Sigmoid colon (tissue), 7 donors: ENCODE data around the gene IER2. TPM values are rescaled to one million over a fixed set of nuclear protein-coding genes. Genes with fewer than 3 reads are reported as not detected.
"Not testable (repeated sequence)": the region's sequence is repeated elsewhere in the genome, so short reads cannot be mapped to it uniquely, and the experiment has no call there.

Experiments
- DNase-seq: peaks from one replicate; pipeline ENCODE4 v3.0.0-alpha.2; 2019
- H3K27ac ChIP-seq, 4 donors: fragments of 200-600 bp; sonication (generic); one replicate each; pipeline ENCODE4 v1.5.1; 2016 to 2019; ENCODE audit warnings: mild to moderate bottlenecking in 1 of 4
- H3K27me3 ChIP-seq, 3 donors: fragments of 200-600 bp; sonication (generic); one replicate each; pipeline ENCODE4 v1.5.1; 2019; ENCODE audit warnings: mild to moderate bottlenecking in 1 of 3
- H3K36me3 ChIP-seq, 4 donors: fragments of 200-600 bp; sonication (generic); one replicate each; pipeline ENCODE4 v1.5.1; 2016 to 2019
- H3K4me1 ChIP-seq, 4 donors: fragments of 200-600 bp; sonication (generic); one replicate each; pipeline ENCODE4 v1.5.1; 2017 to 2019
- H3K4me3 ChIP-seq, 4 donors: fragments of 200-600 bp; sonication (generic); one replicate each; pipeline ENCODE4 v1.5.1; 2017 to 2019; ENCODE audit warnings: mild to moderate bottlenecking in 2 of 4, moderate library complexity in 1 of 4
- H3K9me3 ChIP-seq, 4 donors: fragments of 200-600 bp in 3 of 4; sonication (generic) in 3 of 4; one replicate each; pipeline versions ENCODE4 v1.5.1 to v1.6.1; 2013 to 2019
- EP300 ChIP-seq, 4 donors: sonication (generic); formaldehyde crosslinking; IDR thresholded peaks; one replicate each; pipeline ENCODE4 v1.6.1; 2017; ENCODE audit warnings: antibody characterized with exemption in 4 of 4
- POLR2A ChIP-seq, 2 donors: fragments of 450-650 bp; IDR thresholded peaks; one replicate each; pipeline ENCODE4 v1.6.1; 2016; ENCODE audit warnings: antibody characterized with exemption in 2 of 2, mild to moderate bottlenecking in 2 of 2, moderate library complexity in 2 of 2
- POLR2AphosphoS5 ChIP-seq, 4 donors: sonication (generic); formaldehyde crosslinking; IDR thresholded peaks; one replicate each; pipeline ENCODE4 v1.6.1; 2017; ENCODE audit warnings: antibody characterized with exemption in 4 of 4
- WGBS, 2 donors: extraction: QIAGEN DNeasy Blood & Tissue Kit; methylation state at CpG; one replicate each; pipeline ENCODE4 v1.1.7; 2013; 5-methylcytosine and 5-hydroxymethylcytosine counted together
- intact Hi-C: fragments of 100-400 bp; cut with DNase I; formaldehyde crosslinking; loops from one replicate; pipeline ENCODE4 v1.15.1; 2023
- polyA plus RNA-seq, 3 donors: library from polyadenylated mRNA; stranded (reverse); fragments of 200-250 nt; gene quantifications; one replicate each; pipeline ENCODE4 v1.2.3, GENCODE V29; 2013
- total RNA-seq, 4 donors: library from RNA; depleted of rRNA; stranded (reverse); fragments of >200 nt; gene quantifications; one replicate each; pipeline ENCODE4 v1.1.0, GENCODE V29; 2016
- TF ChIP-seq, protein P1 (sequence below), 4 experiments: fragments of 450-650 bp in 3 of 4; fragments of 200-600 bp in 1 of 4; IDR thresholded peaks; one replicate each; pipeline ENCODE4 v1.5.1; 2016 to 2019; ENCODE audit warnings: antibody characterized with exemption in 4 of 4, mild to moderate bottlenecking in 3 of 4, moderate library complexity in 2 of 4
- donor health status: healthy with polysubstance abuse.
- donor health status: Bipolar disorder and iron deficiency.
- donor health status: healthy.

Gene IER2
- total and polyA plus RNA-seq, 7 donors, result 30.3 to 215 (median 138) TPM

DNA sequence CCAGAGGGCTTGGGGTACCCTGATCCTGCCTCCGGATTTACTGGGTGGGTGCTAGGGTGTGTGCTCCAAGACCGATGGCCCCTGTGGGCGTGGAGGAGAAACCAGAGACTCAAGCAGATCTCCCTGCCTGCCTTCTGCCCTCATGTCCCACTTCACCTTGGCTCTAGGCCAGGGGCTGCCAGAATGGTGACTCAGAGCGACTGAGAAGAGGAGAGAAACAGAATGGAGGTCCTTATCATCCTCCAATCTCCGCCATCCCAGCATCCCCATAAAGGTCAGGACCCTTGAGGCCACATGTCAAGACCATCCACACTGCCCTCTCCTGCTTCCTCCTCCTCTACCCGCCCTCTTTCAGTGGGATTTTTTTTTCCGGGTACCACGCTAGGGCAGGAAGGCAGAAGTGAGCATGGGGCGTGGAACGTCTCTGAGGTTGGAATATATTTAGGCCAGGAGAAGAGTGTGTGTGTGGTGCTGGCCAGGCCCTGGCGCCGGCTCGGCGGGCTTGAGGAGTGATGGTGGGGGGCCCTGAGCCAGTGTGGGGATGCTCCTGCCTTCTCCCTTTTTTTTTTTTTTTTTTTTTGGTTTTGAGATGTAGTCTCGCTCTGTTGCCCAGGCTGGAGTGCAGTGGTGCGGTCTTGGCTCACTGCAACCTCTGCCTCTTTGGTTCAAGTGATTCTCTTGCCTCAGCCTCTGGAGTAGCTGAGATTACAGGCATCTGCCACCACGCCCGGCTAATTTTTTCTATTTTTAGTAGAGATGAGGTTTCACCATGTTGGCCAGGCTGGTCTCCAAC lies 22.3 kb downstream of the IER2 start:
- Histone ChIP-seq H3K4me1 (peaks cover 0 to 23% (median 15%) of the 10 kb centered on the region in 4 donors), H3K27me3 (no peaks in the 10 kb centered on the region), H3K36me3 (no peaks in the 10 kb centered on the region), H3K4me3 (no peak overlapping the region), H3K9me3 (no peaks in the 10 kb centered on the region), H3K27ac (peak overlapping the region; percentile 54 to 72 (median 67))
- intact Hi-C loops, result no loop called here
- peak; percentile 89 for DNase-seq
- 42 to 49% methylated on average over 18 of the region's 18 CpGs for WGBS, 2 donors
- TF ChIP-seq POLR2A (IDR thresholded peaks at IDR 0.05), result no peak
- TF ChIP-seq POLR2AphosphoS5 (IDR thresholded peaks at IDR 0.05), result peak in 2 of 4 donors; percentile 12 to 18

DNA sequence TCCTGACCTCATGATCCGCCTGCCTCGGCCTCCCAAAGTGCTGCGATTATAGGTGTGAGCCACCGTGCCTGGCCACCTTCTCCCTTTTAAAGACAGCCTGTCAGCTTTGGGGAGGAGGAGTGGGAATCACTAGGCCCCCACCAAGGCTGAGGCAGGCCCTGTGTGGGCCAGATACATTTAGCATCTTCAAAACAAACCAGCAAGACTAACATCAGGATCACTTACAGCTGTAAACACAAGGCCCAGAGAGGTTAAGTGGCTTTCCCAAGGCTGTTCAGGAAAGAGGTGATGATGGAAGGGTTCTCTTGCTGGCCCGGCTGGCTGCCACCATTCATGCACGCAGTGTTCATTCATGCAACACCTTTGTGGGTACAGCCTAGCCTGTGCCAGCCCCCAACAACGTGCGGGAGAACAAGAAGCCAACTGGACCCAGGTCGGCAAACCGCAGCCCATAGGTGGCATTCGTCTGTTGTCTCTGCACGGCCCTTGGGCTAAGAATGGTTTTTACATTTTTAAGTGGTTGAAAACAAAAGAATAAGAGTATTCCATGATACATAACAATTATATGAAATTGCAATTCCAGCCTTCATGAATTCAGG lies 23.0 kb downstream of the IER2 start:
- intact Hi-C loops, result no loop called here
- 81 to 89% methylated on average over 12 of the region's 12 CpGs for WGBS, 2 donors

DNA sequence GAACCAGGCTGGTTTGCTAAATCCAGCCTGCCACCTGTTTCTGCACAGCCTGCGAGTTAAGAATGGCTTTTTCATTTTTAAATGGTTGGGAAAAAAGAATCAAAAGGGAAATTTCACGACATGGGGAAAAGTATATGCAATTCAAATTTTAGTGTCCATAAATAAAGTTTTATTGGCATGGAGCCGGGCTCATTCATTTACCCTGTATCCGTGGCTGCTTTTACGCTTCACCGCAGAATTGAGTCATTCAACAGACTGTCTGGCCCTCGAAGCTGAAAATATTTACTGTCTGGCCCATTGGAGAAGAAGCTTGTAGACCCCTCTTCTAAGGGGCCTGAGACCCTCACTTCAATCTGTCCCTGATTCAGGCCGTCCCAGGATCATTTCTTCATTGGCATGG lies 26.1 kb downstream of the IER2 start:
- no peak overlapping the region for H3K27ac ChIP-seq
- no peaks in the 10 kb centered on the region for H3K36me3 ChIP-seq
- no peaks in the 10 kb centered on the region for H3K9me3 ChIP-seq
- no peak overlapping the region for H3K4me3 ChIP-seq
- TF ChIP-seq, protein P1, sequence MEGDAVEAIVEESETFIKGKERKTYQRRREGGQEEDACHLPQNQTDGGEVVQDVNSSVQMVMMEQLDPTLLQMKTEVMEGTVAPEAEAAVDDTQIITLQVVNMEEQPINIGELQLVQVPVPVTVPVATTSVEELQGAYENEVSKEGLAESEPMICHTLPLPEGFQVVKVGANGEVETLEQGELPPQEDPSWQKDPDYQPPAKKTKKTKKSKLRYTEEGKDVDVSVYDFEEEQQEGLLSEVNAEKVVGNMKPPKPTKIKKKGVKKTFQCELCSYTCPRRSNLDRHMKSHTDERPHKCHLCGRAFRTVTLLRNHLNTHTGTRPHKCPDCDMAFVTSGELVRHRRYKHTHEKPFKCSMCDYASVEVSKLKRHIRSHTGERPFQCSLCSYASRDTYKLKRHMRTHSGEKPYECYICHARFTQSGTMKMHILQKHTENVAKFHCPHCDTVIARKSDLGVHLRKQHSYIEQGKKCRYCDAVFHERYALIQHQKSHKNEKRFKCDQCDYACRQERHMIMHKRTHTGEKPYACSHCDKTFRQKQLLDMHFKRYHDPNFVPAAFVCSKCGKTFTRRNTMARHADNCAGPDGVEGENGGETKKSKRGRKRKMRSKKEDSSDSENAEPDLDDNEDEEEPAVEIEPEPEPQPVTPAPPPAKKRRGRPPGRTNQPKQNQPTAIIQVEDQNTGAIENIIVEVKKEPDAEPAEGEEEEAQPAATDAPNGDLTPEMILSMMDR (IDR thresholded peaks at IDR 0.05), result no peak
- TF ChIP-seq EP300 (IDR thresholded peaks at IDR 0.05), result no peak
- TF ChIP-seq POLR2A (IDR thresholded peaks at IDR 0.05), result no peak
- 35 to 64% methylated on average over 8 of the region's 8 CpGs for WGBS, 2 donors
- H3K4me1 ChIP-seq, result peaks cover 0 to 20% (median 15%) of the 10 kb centered on the region in 4 donors
- intact Hi-C loops, result no loop called here
- H3K27me3 ChIP-seq, result no peaks in the 10 kb centered on the region
- no peak for DNase-seq

More for the DNA sequence above, 23.0 kb downstream of the IER2 start:
- Histone ChIP-seq H3K4me3 (no peak overlapping the region), H3K36me3 (no peaks in the 10 kb centered on the region), H3K9me3 (no peaks in the 10 kb centered on the region), H3K27ac (peak overlapping the region; percentile 54 to 72 (median 67)), H3K27me3 (no peaks in the 10 kb centered on the region), H3K4me1 (peaks cover 0 to 16% (median 12%) of the 10 kb centered on the region in 4 donors)
- DNase-seq, result no peak
- TF ChIP-seq POLR2A (IDR thresholded peaks at IDR 0.05), result no peak
- no peak for TF ChIP-seq EP300 (IDR thresholded peaks at IDR 0.05)
- TF ChIP-seq, protein P1 (IDR thresholded peaks at IDR 0.05), result no peak
- TF ChIP-seq POLR2AphosphoS5 (IDR thresholded peaks at IDR 0.05), result no peak

DNA sequence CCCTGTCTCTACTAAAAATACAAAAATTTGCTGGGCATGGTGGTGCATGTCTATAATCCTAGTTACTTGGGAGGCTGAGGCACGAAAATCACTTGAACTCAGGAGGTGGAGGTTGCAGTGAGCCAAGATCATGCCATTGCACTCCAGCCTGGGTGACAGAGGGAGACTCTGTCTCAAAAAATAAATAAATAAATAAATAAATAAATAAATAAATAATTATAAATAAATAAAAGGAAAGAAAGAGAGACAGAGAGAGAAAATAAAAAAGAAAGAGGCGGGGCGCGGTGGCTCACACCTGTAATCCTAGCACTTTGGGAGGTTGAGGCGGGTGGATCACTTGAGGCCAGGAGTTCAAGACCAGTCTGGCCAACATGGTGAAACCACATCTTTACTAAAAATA lies 27.4 kb downstream of the IER2 start:
- H3K27me3 ChIP-seq, H3K27ac ChIP-seq, intact Hi-C loops, H3K36me3 ChIP-seq, H3K4me3 ChIP-seq, DNase-seq, H3K9me3 ChIP-seq: not testable (repeated sequence)
- WGBS, 2 donors, result 94 to 97% methylated on average over 5 of the region's 5 CpGs
- peaks cover 0 to 22% (median 18%) of the 10 kb centered on the region in 4 donors for H3K4me1 ChIP-seq

DNA sequence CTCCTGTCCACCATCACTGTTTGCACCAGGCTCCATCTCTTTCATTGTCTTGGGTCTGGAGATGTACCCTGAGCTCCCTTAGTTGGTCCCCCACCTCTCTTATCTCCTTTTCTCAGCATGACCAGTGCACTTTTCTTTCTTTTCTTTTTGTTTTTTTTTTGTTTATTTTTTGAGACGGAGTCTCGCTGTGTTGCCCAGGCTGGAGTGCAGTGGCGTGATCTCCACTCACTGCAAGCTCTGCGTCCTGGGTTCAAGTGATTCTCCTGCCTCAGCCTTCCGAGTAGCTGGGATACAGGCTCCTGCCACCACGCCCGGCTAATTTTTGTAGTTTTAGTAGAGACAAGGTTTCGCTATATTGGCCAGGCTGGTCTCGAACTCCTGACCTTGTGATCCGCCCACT lies 28.1 kb downstream of the IER2 start:
- DNase-seq, H3K4me3 ChIP-seq, H3K27me3 ChIP-seq, H3K9me3 ChIP-seq, H3K36me3 ChIP-seq, intact Hi-C loops, H3K27ac ChIP-seq: not testable (repeated sequence)
- 93 to 94% methylated on average over 10 of the region's 10 CpGs for WGBS, 2 donors
- H3K4me1 ChIP-seq, result peaks cover 0 to 15% (median 13%) of the 10 kb centered on the region in 4 donors

DNA sequence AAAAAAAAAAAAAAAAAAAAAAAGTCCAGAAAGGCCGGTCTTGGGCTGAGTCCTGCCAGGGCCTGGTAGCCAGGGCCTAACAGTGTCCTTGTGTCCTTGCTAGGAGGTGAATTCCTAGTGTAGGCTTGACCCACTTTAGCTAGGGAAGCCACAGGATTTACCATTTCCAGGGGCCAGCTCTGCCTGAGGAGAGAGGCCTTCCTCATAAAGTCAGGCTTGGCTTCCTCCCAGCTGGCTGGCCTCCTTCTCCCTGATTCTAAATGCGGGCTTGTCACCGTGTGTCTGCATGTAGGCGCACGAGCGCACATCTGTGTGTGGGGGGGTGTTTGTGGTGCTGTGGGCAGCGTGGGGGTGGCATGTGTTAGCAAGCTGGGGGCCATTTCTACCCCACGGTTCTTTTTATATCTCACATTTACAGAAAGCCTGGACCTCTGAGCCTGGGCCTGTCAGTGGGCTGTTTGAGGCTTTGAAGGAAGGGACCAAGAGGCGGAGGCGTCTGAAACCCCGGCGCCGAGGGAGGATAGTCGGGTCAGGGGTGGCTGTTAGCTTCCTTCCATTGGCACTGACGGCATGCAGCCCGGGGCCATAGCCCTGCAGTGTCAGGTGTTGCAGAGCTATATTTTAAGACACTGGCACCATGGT lies 31.7 kb downstream of the IER2 start:
- no peak for TF ChIP-seq POLR2A (IDR thresholded peaks at IDR 0.05)
- peak in 3 of 4 donors; percentile 31 to 56 (median 49) for TF ChIP-seq POLR2AphosphoS5 (IDR thresholded peaks at IDR 0.05)
- peak overlapping the region; percentile 33 to 55 (median 42) for H3K27ac ChIP-seq
- 14 to 21% methylated on average over 16 of the region's 16 CpGs for WGBS, 2 donors
- intact Hi-C loops, result no loop called here
- no peaks in the 10 kb centered on the region for H3K9me3 ChIP-seq
- H3K4me3 ChIP-seq, result no peak overlapping the region
- no peaks in the 10 kb centered on the region for H3K36me3 ChIP-seq
- peaks cover 0 to 15% (median 13%) of the 10 kb centered on the region in 4 donors for H3K4me1 ChIP-seq
- H3K27me3 ChIP-seq, result no peaks in the 10 kb centered on the region
- peak; percentile 90 for DNase-seq

DNA sequence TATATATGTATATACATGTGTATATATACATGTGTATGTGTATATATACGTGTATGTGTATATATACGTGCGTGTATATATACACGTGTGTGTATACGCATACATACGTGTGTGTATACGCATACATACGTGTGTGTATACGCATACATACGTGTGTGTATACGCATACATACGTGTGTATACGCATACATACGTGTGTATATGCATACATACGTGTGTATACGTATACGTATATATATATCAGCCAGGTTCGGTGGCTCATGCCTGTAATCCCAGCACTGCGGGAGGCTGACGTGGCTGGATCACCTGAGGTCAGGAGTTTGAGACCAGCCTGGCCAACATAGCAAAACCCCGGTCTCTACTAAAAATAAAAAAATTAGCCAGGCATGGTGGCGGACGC lies 34.7 kb downstream of the IER2 start:
- H3K4me3 ChIP-seq, H3K27me3 ChIP-seq, intact Hi-C loops, DNase-seq, H3K27ac ChIP-seq, H3K9me3 ChIP-seq, H3K36me3 ChIP-seq: not testable (repeated sequence)
- H3K4me1 ChIP-seq, result peaks cover 0 to 15% (median 13%) of the 10 kb centered on the region in 4 donors
- WGBS, 2 donors, result 78 to 94% methylated on average over 23 of the region's 23 CpGs

DNA sequence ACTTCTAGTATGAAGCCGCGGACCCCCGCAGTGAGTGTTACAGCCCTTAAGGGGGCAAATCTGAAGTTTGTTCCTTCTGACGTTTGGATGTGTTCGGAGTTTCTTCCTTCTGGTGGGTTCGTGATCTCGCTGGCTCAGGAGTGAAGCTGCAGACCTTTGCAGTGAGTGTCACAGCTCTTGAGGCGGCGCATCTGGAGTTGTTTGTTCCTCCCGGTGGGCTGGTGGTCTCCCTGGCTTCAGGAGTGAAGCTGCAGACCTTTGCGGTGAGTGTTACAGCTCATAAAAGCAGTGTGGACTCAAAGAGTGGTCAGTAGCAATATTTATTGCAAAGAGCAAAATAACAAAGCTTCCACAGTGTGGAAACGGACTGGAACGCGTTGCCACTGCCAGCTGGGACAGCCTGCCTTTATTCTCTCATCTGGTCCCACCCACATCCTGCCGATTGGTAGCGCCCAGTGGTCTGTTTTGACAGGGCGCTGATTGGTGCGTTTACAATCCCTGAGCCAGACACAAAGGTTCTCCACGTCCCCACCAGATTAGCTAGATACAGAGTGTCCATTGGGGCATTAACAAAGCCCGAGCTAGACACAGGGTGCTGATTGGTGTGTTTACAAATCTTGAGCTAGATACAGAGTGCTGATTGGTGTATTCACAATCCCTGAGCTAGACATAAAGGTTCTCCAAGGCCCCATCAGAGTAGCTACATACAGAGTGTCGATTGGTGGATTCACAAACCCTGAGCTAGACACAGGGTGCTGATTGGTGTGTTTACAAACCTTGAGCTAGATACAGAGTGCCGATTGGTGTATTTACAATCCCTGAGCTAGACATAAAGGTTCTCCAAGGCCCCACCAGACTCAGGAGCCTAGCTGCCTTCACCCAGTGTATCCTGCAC lies 35.8 kb downstream of the IER2 start:
- peaks cover 0 to 14% (median 13%) of the 10 kb centered on the region in 4 donors for H3K4me1 ChIP-seq
- H3K4me3 ChIP-seq, H3K36me3 ChIP-seq, H3K9me3 ChIP-seq, H3K27me3 ChIP-seq, H3K27ac ChIP-seq, DNase-seq, intact Hi-C loops: not testable (repeated sequence)
- WGBS, 2 donors, result 86 to 88% methylated on average over 22 of the region's 22 CpGs

DNA sequence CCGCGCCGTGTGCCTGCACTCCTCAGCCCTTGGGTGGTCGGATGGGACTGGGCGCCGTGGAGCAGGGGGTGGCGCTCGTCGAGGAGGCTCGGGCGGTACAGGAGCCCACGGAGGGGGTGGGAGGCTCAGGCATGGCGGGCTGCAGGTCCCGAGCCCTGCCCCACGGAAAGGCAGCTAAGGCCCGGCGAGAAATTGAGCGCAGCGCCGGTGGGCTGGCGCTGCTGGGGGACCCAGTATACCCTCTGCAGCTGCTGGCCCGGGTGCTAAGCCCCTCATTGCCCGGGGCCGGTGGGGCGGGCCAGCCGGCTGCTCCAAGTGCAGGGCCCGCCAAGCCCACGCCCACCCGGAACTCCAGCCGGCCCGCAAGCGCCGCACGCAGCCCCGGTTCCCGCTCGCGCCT lies 36.5 kb downstream of the IER2 start:
- intact Hi-C loops, DNase-seq, H3K27me3 ChIP-seq, H3K9me3 ChIP-seq, H3K27ac ChIP-seq, H3K36me3 ChIP-seq, H3K4me3 ChIP-seq, H3K4me1 ChIP-seq: not testable (repeated sequence)
- WGBS, 2 donors, result 90 to 93% methylated on average over 38 of the region's 38 CpGs
